SK-N-SH (cell line): ENCODE data around the gene MYL5.

ENCODE experiments used
- NRF1 ChIP-seq: IDR thresholded peaks from 2 replicates; pipeline ENCODE4 v1.6.1; 2012; ENCODE audit warnings: low read depth, mild to moderate bottlenecking, low read length
- RFX5 ChIP-seq: IDR thresholded peaks from 2 replicates; pipeline ENCODE4 v1.6.1; 2012; ENCODE audit warnings: mild to moderate bottlenecking, improper control_type of control experiment, low read length

DNA sequence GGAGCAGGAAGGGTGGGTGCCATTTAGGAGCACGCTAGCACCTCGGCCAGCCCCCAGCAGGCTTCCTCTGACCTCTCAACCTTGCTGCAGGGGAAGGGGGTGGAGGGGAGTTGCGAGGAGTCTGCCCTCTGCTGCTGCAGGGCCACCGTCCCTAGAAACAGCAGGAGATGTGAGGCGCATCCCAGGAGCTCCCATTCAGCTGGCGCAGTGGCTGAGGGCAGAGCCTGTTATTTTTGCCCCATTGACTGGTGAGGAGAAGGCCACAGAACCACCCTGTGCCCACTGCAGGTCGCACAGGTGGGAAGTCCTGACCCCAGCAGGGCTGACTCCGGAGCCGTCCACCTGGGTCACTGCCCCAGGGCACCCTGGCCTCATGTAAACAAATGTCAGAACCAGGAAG, 40.9 kb upstream of the MYL5 start:
- no peak for TF ChIP-seq NRF1
- TF ChIP-seq RFX5, result no peak
